ENCODE results near the gene AOC2. TPM values are rescaled to one million over a fixed set of nuclear protein-coding genes. Genes with fewer than 3 reads are reported as not detected.

AOC2 gene, protein sequence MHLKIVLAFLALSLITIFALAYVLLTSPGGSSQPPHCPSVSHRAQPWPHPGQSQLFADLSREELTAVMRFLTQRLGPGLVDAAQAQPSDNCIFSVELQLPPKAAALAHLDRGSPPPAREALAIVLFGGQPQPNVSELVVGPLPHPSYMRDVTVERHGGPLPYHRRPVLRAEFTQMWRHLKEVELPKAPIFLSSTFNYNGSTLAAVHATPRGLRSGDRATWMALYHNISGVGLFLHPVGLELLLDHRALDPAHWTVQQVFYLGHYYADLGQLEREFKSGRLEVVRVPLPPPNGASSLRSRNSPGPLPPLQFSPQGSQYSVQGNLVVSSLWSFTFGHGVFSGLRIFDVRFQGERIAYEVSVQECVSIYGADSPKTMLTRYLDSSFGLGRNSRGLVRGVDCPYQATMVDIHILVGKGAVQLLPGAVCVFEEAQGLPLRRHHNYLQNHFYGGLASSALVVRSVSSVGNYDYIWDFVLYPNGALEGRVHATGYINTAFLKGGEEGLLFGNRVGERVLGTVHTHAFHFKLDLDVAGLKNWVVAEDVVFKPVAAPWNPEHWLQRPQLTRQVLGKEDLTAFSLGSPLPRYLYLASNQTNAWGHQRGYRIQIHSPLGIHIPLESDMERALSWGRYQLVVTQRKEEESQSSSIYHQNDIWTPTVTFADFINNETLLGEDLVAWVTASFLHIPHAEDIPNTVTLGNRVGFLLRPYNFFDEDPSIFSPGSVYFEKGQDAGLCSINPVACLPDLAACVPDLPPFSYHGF
- total RNA-seq, result 2.2 TPM

DNA sequence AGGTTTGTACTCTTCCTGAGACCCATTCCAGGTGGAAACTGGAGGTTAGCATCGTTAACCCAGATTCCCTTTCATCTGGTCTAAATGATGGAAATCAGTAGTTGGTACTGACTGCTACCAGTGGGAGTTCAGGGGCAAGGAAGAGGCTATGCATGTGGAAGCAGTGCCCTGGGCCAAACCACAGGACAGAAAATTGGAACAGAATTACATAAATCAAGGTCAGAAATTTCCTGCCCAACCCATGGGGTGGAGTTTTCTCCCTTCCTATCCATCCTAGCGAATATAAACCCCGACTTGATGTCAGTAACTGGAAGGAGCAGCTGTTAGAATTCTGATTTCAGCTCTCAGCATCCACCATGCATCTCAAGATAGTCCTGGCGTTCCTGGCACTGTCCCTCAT is at the start of gene AOC2:
AOC2 (plus strand) TSS at position 310 of the 400 bp plus-strand sequence; CDS start at position 357, 47 bp downstream.
- H3K4me1 ChIP-seq, result peaks cover 7% of the 10 kb centered on the region
- H3K4me3 ChIP-seq, result no peak within 1 kb of the TSS
- H3K27ac ChIP-seq, result no peak within 1 kb of the TSS
- DNase-seq (ENCODE audit: extremely low spot score in 2 of 2), result no peak
- H3K36me3 ChIP-seq, result peaks cover 0 to 50% of the 10 kb centered on the region in 2 donors
- no peaks in the 10 kb centered on the region for H3K27me3 ChIP-seq
- intact Hi-C loops (cut with DNase I), result no loop called here
- TF ChIP-seq POLR2AphosphoS5 (IDR thresholded peaks at IDR 0.05; ENCODE audit: insufficient read depth in 1 of 2, low read depth in 1 of 2) (no peak), POLR2A (IDR thresholded peaks at IDR 0.05) (no peak)
- TF ChIP-seq, protein P1, sequence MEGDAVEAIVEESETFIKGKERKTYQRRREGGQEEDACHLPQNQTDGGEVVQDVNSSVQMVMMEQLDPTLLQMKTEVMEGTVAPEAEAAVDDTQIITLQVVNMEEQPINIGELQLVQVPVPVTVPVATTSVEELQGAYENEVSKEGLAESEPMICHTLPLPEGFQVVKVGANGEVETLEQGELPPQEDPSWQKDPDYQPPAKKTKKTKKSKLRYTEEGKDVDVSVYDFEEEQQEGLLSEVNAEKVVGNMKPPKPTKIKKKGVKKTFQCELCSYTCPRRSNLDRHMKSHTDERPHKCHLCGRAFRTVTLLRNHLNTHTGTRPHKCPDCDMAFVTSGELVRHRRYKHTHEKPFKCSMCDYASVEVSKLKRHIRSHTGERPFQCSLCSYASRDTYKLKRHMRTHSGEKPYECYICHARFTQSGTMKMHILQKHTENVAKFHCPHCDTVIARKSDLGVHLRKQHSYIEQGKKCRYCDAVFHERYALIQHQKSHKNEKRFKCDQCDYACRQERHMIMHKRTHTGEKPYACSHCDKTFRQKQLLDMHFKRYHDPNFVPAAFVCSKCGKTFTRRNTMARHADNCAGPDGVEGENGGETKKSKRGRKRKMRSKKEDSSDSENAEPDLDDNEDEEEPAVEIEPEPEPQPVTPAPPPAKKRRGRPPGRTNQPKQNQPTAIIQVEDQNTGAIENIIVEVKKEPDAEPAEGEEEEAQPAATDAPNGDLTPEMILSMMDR (IDR thresholded peaks at IDR 0.05), result no peak
- no peaks in the 10 kb centered on the region for H3K9me3 ChIP-seq

DNA sequence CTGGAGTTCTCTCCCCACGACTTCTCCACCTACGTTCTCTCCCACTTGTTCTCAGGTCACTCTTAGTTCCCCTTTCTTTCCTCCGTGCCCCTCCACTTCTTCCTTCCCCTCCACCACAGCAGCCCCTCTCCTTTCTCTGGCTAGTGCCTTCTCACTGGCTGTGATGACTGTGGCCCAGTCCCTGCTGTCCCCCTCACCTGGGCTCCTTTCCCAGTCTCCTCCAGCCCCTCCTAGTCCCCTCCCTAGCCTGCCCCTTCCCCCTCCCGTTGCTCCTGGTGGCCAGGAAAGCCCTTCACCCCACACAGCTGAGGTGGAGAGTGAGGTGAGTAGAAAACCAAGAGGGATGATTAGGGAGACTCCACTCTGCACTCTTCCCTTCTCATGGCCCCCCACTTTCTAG is 49.3 kb upstream of the AOC2 start:
- TF ChIP-seq, protein P1 (IDR thresholded peaks at IDR 0.05), result no peak
- TF ChIP-seq POLR2A (IDR thresholded peaks at IDR 0.05), result no peak
- no peak for TF ChIP-seq POLR2AphosphoS5 (IDR thresholded peaks at IDR 0.05; ENCODE audit: insufficient read depth in 1 of 2, low read depth in 1 of 2)
- peaks cover 0 to 6% of the 10 kb centered on the region in 2 donors for H3K36me3 ChIP-seq
- H3K27me3 ChIP-seq, result no peaks in the 10 kb centered on the region
- H3K27ac ChIP-seq, result no peak overlapping the region
- H3K4me3 ChIP-seq, result no peak overlapping the region
- intact Hi-C loops (cut with DNase I), result no loop called here
- DNase-seq (ENCODE audit: extremely low spot score in 2 of 2), result no peak
- no peaks in the 10 kb centered on the region for H3K9me3 ChIP-seq
- peaks cover 31% of the 10 kb centered on the region for H3K4me1 ChIP-seq

DNA sequence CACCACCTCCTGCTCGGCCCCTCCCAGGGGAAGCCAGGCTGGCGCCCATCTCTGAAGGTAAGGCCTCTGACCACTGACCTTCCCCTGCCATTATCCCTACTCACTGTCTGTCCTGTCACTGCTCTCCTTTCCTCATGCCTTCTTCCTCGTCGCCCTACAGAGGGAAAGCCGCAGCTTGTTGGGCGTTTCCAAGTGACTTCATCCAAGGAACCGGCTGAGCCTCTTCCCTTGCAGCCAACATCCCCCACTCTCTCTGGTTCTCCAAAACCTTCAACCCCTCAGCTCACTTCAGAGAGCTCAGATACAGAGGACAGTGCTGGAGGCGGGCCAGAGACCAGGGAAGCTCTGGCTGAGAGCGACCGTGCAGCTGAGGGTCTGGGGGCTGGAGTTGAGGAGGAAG is 48.9 kb upstream of the AOC2 start:
- H3K4me1 ChIP-seq, result peaks cover 31% of the 10 kb centered on the region

DNA sequence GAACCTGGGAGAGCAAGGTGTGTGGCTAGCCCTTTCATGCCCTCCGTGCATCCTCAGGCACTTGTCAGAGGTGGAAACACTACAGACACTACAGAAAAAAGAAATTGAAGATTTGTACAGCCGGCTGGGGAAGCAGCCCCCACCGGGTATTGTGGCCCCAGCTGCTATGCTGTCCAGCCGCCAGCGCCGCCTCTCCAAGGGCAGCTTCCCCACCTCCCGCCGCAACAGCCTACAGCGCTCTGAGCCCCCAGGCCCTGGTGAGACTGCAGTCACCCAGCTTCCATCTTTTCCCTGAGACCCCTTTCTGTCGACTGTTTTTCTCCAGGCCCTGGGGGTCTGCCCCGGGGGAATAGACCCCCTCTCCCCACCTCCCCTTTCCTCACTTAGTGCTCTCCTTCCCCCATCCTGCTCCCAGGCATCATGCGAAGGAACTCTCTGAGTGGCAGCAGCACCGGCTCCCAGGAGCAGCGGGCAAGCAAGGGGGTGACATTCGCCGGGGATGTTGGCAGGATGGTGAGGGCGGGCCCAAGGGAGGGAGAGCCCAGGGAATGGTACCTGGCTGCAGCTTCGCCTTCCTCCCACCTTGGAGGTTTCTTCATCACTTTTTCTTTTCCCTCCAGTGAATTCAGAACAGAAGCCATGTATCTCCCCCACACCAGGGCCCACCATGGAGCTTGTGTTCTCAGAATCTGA is 48.2 kb upstream of the AOC2 start:
- TF ChIP-seq, protein P1 (IDR thresholded peaks at IDR 0.05), result no peak
- no peak for TF ChIP-seq POLR2AphosphoS5 (IDR thresholded peaks at IDR 0.05; ENCODE audit: insufficient read depth in 1 of 2, low read depth in 1 of 2)
- TF ChIP-seq POLR2A (IDR thresholded peaks at IDR 0.05), result no peak
- intact Hi-C loops (cut with DNase I), result no loop called here
- H3K4me3 ChIP-seq, result no peak overlapping the region
- H3K27ac ChIP-seq, result no peak overlapping the region
- no peaks in the 10 kb centered on the region for H3K27me3 ChIP-seq
- H3K4me1 ChIP-seq, result peaks cover 31% of the 10 kb centered on the region
- no peak for DNase-seq (ENCODE audit: extremely low spot score in 2 of 2)
- no peaks in the 10 kb centered on the region for H3K9me3 ChIP-seq
- peaks cover 0 to 6% of the 10 kb centered on the region in 2 donors for H3K36me3 ChIP-seq

More for the DNA sequence above, 48.9 kb upstream of the AOC2 start:
- intact Hi-C loops (cut with DNase I), result no loop called here
- Histone ChIP-seq H3K27me3 (no peaks in the 10 kb centered on the region), H3K36me3 (peaks cover 0 to 6% of the 10 kb centered on the region in 2 donors), H3K27ac (no peak overlapping the region), H3K4me3 (no peak overlapping the region), H3K9me3 (no peaks in the 10 kb centered on the region)
- no peak for DNase-seq (ENCODE audit: extremely low spot score in 2 of 2)
- TF ChIP-seq POLR2AphosphoS5 (IDR thresholded peaks at IDR 0.05; ENCODE audit: insufficient read depth in 1 of 2, low read depth in 1 of 2) (no peak), POLR2A (IDR thresholded peaks at IDR 0.05) (no peak)
- TF ChIP-seq, protein P1 (IDR thresholded peaks at IDR 0.05), result no peak

Data from vagina (tissue), 2 donors.